DMS153 (cell line): ENCODE results near the gene CFAP57.
"Not testable (repeated sequence)": the region's sequence is repeated elsewhere in the genome, so short reads cannot be mapped to it uniquely, and the experiment has no call there.

Experiments
- DNase-seq: peaks from one replicate; lab custom pipeline; 2025; lab: John Stamatoyannopoulos, UW

CFAP57 gene

DNA sequence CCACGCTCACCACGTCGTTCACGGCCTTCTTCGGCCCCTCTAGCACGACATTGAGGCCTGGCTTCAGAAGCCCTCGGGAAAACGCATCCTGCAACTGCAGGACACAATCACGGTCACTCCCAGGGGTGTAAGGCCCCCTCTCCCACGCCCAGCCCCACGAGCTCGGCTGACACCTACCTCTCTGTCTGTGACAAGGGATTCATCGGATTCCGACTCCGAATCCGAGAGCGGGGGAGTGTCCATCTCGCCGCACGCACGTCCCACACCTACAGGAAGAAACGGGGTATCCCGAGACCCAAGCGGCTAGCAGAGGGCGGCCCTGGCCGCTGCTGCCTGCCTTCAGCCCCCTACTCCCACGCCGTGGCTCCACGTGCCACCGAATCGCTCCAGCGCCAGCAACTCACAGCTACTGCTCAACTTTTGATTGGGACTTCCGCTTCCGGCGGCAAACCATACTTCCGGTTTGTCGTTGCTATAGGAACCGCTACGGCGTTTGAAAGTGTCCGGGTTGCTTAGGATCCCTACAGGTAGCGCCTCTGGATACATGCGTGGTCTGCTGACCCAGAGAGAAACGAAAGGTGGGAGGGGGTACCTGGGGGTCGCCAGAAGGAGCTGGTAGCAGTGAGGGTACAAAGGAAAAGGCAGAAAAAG lies at the start of gene CFAP57, which contains the start of gene EBNA1BP2:
CFAP57 (plus strand) TSS at position 455 of the 651 bp plus-strand sequence. CDS start 424 bp downstream, outside the sequence.
EBNA1BP2 (minus strand) TSS at position 415 of the 651 bp plus-strand sequence; CDS start at position 243, 172 bp downstream.
- DNase-seq: peak; percentile 93

DNA sequence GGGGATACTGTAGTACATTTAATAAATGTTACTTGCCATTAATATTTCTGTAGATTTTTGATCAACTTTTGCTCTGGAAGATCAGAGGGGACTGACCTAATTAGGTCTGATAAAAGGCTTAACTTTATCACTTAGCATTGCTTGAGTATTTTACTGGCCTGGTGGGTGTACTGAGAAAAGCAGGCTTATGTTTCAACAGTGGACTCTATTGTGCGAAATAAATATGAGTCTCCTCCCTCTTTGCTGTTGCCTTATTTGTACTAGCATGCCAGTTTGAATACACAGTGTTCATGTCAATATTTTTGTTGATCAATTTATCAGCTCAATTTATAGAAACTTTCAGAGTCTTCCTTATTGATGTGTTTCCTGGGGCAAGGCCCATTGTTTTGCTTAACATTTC lies 49.1 kb upstream of the CFAP57 start:
- no peak for DNase-seq

DNA sequence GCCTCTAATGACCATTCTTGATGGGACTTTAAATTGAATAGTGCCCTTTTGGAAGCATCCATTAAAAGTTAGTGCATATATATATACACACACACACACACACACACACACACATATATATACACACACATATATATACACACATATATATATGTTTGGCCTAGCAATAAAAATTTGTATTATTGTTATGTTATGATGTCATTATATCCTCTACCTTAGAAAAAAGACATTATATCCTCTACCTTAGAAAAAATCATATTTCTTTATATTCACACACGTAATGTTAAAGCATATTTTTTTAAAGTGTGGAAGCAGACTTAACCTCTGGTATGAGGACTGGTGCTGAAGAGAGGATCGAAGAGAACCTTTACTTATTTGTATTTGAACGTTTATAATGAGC lies 43.3 kb upstream of the CFAP57 start:
- DNase-seq: no peak

DNA sequence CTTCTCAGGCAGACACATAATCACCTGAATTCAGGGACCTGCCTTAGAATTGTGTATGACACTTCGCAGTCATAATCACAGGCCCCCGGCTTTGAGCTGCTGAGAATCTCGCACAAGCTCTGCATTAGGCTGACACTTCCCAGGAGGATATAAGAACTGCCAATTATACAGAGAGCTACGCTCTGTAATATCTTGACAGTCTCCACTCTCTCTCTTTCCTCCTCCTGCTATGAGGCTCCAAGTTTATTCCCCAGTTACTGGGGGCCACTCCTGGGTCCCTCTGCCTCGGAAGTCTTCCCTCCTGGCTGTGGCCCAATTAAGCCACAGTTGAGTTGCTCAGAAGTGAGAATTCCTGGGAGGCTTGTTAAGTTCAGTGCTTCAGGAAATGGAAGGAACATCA lies 42.7 kb upstream of the CFAP57 start:
- no peak for DNase-seq

DNA sequence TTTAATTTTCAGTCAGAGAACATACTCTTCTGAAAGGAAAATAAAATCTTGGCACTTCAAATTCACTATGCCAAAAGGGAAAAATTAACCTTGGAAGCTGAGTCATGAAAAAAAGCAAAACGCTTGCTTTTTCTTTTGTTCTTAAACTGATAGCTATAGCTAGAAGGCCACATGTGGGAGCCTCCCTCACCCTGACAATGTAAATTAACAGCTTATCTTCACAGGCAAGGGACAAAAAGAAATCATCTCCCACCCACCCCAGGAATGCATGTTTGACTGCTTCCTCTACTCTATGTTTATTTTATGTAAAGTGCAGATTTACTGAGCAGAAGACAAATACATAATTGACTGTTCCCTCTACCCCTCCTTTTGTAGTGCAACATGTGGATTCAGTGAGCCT lies 38.1 kb upstream of the CFAP57 start:
- DNase-seq: no peak

DNA sequence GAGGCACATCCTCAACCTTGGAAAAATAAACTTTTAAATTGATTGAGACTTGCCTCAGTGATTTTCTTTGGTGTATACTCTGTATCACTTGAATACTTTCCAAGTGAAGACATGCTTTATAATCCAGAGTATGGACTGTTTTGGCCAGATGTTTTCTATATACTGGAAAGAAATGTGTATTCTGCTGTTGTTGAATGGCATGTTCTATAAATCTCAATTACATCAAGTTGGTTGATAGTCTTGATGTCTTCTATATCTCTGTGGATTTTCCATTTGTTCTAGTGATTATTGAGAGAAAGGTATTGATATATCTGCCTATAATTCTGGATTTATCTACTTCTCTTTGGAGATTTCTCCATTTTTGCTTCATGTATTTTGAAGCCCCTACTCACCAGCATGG lies 37.5 kb upstream of the CFAP57 start:
- no peak for DNase-seq

DNA sequence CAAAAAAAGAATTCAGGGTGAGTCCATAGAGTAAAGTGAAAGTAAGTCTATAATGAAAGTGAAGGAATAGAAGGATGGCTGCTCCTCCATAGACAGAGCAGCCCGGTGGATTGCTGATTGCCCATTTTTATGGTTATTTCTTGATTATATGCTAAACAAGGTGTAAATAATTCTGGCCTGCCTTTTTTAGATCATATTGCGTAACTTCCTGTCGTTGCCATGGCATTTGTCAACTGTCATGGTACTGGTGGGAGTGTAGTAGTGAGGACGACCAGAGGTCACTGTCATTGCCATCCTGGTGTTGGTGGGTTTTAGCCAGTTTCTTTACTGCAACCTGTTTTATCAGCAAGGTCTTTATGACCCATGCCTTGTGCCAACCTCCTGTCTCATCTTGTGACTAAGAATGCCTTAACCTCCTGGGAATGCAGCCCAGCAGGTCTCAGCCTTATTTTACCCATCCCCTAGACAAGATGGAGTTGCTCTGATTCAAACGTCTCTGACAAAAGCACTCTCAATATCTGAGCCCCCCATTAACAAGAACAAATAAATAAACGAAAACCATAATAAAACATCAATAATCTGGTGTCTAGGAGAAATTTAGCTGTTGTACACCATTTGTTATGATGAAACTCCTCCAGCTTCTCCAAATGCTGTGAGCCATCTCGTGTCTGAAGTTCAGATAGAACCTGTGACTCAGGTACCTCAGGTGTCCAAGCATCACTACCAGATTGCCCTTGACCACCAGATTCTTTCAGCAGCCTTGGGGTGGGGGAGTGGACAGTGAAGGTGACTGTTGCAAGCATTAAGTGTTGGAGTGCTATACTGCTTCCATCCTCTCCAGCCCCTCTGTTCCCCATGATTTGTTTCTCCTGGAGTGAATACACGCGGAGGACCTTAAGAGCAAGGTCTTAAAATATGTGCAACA lies 36.0 kb upstream of the CFAP57 start:
- no peak for DNase-seq

DNA sequence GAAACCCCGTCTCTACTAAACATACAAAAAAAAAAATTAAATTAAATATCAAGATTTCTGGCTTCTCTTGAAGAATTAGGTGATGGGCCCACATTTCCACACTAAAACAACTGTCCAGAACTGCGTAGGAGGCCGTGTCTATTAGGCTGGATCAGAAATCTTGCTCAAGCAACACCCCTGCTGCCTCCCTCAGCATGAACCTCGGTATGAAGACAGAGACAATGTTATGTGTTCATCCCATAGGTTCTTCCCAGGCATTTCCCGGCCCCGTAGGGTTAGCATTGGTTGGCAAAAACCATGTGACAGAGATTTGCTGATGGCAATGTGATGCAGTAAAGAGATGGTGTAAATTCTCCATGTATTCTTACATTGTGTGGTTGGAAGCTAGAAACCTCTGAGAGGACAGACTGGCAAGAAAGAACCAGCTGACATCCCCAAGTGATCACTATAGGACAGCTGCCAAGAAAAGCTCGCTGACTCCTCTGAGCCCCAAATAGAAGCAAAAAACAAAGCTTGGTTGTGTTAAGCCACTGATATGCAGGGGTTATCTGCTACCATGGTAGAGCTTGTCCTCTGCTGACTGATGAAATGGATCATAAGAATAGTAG lies 34.6 kb upstream of the CFAP57 start:
- DNase-seq: no peak

DNA sequence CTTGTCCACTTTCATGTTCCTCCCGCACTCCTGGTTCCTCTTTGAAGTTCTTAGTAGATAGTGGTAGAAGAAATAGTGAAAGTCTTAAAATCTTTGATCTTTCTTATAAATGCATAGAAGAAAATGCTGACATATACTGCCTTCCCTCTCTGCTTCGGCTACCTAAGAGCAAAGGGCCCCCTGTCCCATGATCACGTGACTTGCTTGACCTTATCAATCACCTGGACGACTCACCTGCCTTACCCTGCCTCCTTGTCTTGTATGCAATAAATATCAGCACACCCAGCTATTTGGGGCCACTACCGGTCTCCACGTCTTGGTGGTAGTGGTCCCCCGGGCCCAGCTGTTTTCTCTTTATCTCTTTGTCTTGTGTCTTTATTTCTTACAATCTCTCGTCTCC lies 32.8 kb upstream of the CFAP57 start:
- not testable (repeated sequence) for DNase-seq

DNA sequence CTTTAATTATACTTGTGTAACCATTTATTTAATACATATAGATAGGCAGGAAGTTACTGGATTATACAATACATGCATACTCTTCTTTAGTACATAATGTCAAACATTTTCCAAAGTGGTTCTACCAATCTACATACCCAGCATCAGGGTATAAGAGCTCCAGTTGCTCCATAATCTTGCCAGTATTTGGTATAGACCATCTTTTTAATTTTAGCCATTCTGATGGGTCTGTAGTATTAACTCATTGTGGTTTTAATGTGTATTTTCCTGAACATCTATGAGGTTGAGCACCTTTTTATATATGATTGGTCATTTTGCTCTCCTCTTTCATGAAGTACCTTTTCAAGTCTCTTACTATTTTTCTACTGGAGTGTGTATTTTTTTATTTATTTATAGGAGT lies 32.1 kb upstream of the CFAP57 start:
- DNase-seq: no peak

DNA sequence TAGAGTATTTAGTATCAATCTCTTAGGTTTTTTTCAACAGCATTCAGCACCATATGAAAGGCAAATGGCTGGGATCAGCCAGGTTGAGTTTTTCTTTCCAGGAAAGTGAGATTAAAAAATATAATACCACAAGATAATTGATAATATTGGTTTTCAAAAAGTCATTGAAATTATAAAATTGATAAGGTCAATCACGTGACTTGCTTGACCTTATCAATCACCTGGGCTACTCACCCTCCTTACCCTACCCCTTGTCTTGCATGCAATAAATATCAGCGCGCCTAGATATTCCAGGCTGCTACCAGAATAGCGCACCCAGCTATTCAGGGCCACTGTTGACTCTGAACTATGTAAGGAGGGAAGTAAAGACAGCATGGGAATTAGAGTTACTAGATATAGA lies 31.5 kb upstream of the CFAP57 start:
- no peak for DNase-seq

DNA sequence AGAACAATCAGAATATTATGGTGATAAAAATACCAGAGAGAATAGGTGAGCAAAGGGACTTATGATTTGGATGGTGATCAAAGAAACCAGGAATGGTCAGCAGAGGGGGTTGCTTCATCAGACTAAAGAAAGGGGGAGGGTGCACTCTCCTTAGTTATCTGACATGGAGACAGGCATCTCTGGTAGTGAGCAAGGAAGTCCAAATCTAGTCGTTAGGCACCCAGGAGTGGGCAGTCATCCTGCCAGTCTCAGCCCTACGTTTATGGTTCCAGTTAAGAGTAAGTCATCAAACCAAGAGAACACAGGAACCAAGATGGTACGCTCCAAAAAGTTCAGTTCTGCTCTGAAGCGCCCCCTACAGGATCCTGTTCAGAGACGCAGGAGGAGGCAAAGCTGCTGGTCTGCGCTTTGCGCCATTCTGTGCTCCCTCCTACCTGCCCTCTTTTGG lies 28.7 kb upstream of the CFAP57 start:
- DNase-seq: no peak

DNA sequence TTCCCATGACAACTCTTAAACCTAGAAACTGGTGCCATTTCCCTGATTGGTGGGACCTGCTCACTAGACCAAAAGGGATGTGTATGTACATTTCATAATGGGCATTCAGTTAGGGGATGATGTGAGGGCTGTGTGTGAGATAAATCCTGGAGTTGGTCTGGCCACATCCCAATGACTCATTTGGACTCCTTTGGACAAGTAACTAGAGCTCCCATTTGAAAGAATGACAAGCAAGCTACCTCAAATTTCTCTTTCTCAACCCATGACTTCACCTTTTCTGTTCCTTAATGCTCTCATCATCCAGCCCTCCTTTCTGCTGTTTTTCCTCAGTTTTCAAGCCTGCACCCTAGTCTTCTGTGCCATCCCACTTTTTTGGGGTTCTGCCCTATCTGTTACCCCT lies 27.9 kb upstream of the CFAP57 start:
- DNase-seq: no peak

DNA sequence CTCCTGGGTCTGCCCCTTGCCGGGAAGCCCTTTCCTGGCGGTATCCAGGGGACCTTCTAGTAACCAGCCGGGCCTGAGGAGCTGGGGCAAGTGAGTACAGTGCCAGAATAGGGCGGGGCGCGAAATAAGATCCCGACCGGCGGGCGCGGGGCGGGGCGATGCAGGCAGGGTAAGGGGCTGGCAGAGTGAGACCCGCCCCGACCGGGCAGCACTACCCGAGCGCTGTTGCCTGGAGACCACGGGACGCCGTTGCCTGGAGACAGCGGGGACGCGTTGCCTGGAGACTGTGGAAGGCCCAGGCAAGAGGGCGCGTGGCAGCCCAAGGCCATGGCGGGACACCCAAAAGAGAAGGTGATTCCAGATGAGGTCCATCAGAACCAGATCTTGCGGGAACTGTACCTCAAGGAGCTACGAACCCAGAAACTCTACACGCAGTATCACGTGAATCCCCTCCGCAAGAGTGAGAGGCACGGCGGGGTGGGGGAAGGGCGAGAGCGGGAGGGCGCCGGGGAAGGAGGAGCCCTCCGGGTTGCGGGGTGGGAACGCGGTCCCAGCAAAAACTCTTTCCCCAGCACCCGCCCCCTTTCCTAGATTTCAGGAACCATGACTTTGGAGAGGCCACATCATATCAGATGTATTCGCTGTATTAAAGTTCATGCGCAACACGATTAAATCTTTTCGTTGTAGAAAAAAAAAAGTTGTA lies 24.4 kb upstream of the CFAP57 start:
- peak; percentile 81 for DNase-seq

DNA sequence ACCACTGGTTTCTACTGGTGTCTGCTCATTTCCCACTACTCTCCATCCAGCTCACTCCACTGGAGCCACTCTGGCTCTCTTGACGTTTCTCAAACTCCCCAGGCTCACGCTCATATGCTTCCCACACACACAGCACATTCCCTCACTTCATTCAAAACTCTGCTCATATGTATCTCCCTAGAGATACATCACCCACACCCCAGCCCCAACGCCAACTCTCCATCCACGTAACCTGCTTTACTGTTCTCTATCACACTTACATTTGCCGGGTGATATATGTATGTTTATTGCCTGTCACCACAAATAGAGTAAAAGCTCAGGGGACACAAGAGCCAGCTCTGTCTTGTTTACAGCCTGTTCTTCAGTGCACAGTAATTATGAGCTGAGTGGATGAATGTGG lies 22.2 kb upstream of the CFAP57 start:
- no peak for DNase-seq

DNA sequence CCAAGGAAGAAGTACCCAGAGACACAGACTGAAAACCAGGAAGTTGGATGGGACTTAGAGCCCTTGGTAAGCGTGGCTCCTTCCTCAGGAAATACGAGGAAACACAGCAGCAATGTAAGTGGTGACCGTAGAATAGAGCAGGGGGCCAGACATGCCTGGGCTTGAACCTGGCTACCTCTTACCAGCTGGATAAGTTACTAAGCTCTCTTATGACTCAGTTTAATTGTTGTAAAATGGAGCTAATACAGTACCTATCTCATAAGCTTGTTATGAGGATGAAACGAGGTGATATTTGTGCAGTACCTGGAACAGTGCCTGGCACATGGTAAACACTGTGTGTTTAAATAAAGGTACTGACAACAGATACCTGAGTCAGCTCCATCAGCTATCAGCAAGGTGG lies 19.3 kb upstream of the CFAP57 start:
- peak; percentile 59 for DNase-seq

DNA sequence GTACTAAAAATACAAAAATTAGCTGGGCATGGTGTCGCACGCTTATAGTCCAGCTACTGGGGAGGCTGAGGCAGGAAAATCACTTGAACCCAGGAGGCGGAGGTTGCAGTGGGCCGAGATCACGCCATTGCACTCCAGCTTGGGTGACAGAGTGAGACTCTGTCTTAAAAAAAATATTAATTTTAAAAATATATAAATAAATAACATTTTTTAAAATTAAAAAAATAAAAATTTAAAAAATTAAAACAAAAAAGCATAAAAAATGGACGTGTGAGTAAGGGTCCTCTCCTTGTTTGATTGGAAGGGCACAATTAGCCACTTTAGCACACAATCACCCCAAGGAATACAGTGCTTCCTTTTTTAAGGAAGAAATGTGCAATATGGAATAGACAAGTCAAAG lies 18.7 kb upstream of the CFAP57 start:
- no peak for DNase-seq

DNA sequence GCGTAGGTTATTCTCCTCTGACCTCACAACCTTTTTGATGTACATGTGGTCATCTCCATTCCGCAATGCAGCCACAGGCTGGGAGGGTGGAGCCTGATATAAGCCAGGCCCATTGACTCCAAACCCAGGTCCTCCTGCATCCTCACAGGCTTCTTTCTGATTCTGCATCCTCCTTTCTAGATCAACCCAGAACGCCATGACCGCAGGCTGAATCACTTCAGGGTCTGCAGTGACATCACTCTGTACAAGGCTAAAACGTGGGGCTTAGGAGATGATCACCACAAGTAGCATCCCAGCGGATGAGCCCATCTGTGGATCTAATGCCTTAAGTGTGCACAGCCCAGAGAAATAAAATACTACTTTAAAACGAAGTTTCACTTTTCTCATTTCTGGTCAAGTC lies 16.1 kb upstream of the CFAP57 start:
- DNase-seq: no peak

DNA sequence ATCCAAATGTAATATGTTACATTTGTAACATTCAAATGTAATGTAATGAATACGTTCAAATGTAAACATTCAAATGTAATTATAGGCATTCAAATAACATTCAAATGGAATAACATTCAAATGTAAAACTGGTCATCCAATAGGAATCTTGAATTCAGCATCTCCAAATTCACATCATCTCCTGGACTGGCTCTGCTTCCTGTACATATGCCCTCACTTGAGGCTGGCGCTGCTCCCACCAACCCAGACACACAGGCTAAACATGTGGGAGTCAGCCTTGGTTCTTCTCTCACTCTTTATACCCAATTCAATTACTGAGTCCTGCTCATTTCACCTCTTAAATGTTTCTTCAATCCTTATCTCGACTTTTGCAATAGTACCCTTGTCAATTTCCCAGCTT lies 7.0 kb upstream of the CFAP57 start:
- DNase-seq: no peak

DNA sequence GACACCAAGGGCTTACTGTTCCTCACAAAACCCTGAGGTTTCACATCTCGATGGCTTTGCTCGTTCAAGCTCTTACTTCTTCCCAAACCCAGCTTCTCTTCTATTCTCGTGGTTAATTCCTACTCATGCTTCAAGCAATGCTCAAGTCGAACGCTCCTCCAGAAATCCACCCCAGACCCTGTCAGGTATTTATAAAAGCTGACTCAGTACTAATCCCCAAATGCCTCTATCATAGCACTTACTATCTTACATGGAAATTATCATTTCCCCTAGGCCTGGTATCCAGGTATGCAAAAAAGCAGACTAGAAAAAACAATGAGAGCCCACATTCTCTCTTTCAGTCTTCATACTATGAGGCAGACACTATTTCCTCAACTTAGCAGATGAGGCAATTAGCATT lies 6.4 kb upstream of the CFAP57 start:
- DNase-seq: no peak

DNA sequence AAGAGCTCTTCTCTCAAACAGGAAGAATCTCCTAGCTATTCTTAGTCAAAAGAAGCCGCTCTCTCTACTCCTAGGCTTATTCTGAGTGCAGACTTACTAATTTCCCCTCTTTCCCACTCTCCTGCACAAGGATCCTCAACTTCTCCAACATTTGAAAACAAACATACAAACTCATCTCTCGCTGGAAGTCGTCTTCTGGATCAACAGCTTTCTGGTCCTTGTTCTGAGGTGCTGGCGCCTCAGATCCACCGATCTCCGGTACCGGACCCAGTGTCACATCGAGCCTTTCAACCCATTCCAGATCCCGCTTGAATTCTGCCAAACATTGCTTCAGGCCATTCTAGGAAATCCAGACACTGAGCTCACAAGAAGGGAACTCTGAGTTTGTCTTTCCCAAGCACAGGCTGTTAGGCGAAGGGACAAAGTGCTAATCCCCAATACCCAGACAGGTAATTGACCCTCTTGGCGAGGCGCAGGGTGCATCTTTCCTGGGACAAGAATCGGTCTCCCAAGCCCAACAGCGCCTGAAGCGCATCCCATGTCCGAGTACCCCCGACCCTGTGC lies 736 bp upstream of the CFAP57 start:
- no peak for DNase-seq

DNA sequence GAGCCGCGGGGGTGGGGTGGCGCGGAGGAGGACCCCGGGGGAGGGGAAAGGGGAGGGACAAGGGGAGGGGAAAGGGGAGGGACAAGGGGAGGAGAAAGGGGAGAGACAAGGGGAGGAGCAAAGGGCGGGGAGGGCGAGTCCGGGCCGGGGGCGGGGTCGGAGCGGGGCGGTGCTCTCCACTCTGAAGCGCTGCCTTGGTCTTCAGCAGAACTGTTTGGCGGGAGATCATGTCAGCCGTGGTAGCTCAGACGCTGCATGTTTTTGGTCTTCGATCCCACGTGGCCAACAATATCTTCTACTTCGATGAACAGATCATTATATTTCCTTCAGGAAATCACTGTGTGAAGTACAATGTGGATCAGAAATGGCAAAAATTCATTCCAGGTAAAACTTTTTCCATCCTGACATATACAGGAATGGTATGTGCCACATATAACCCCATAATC lies 420 bp downstream of the CFAP57 start:
- DNase-seq: peak; percentile 75
